ENCODE results near the gene ANGEL1. TPM values are rescaled to one million over a fixed set of nuclear protein-coding genes. Genes with fewer than 3 reads are reported as not detected.
A peak's percentile ranks its signal among the peaks of the same experiment; 100 is the strongest.

ANGEL1 gene
- total RNA-seq, 6 donors from 2014 or later, result 13.8 to 35.6 (median 23.6) TPM

DNA sequence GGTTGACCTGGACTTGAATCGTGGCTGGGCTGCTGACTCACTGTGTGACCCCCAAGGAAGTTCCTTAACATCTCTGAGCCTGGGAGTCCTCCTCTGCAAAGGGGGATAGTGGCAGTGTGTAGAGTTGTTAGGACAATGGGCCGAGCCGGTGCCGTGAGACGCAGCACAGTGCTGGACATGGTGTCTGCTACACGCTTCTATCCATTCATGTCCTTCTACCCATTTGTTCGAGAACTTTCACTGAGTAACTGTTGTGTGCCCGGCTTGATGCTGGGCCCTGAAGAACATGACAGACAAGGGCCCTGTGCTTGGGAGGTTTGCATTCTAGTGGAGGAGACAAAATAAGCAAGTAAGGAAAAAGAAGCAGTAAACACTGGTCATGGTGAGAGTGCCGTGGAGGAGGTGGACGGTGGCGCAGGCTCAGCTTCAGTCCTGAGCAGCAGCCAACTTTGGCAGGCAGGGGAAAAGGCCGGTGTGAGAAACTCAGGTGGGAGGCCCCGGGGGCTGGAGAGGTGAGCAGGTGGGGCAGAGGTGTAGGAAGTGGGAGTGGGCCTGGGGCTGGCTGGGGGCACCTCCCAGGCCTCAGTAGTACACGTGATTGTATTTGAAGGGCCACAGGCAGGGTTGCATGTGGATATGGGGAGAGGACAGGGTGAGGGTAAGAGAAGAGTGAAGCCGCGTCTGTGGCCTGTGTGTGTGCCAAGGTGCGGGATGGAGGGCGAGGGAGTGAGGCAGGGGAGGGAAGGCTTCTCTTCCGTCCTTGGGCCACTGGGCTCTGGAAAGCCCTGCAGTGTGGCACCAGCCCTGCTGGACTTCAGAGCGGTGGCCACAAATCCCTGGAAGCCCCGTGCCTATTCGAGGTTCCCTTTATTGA is 37.6 kb downstream of the ANGEL1 start:
- H3K9me3 ChIP-seq, result no peaks in the 10 kb centered on the region
- ATAC-seq (ENCODE audit: low FRiP score in 2 of 2) (no peak), DNase-seq (peak in 1 of 2 donors; percentile 62)
- H3K27ac ChIP-seq, result peak overlapping the region in 2 of 4 donors; percentile 83 to 89
- WGBS, 2 donors, result 86 to 89% methylated on average over 21 to 22 of the region's 22 CpGs
- TF ChIP-seq POLR2AphosphoS5 (IDR thresholded peaks at IDR 0.05), result no peak
- TF ChIP-seq, protein P1, sequence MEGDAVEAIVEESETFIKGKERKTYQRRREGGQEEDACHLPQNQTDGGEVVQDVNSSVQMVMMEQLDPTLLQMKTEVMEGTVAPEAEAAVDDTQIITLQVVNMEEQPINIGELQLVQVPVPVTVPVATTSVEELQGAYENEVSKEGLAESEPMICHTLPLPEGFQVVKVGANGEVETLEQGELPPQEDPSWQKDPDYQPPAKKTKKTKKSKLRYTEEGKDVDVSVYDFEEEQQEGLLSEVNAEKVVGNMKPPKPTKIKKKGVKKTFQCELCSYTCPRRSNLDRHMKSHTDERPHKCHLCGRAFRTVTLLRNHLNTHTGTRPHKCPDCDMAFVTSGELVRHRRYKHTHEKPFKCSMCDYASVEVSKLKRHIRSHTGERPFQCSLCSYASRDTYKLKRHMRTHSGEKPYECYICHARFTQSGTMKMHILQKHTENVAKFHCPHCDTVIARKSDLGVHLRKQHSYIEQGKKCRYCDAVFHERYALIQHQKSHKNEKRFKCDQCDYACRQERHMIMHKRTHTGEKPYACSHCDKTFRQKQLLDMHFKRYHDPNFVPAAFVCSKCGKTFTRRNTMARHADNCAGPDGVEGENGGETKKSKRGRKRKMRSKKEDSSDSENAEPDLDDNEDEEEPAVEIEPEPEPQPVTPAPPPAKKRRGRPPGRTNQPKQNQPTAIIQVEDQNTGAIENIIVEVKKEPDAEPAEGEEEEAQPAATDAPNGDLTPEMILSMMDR (IDR thresholded peaks at IDR 0.05), result no peak
- TF ChIP-seq EP300 (IDR thresholded peaks at IDR 0.05), result no peak
- TF ChIP-seq POLR2A (IDR thresholded peaks at IDR 0.05), result no peak
- no peaks in the 10 kb centered on the region for H3K27me3 ChIP-seq
- H3K4me1 ChIP-seq, result peaks cover 24 to 35% (median 35%) of the 10 kb centered on the region in 4 donors
- peaks cover 0 to 12% (median 0%) of the 10 kb centered on the region in 4 donors for H3K36me3 ChIP-seq
- H3K4me3 ChIP-seq, result no peak overlapping the region

DNA sequence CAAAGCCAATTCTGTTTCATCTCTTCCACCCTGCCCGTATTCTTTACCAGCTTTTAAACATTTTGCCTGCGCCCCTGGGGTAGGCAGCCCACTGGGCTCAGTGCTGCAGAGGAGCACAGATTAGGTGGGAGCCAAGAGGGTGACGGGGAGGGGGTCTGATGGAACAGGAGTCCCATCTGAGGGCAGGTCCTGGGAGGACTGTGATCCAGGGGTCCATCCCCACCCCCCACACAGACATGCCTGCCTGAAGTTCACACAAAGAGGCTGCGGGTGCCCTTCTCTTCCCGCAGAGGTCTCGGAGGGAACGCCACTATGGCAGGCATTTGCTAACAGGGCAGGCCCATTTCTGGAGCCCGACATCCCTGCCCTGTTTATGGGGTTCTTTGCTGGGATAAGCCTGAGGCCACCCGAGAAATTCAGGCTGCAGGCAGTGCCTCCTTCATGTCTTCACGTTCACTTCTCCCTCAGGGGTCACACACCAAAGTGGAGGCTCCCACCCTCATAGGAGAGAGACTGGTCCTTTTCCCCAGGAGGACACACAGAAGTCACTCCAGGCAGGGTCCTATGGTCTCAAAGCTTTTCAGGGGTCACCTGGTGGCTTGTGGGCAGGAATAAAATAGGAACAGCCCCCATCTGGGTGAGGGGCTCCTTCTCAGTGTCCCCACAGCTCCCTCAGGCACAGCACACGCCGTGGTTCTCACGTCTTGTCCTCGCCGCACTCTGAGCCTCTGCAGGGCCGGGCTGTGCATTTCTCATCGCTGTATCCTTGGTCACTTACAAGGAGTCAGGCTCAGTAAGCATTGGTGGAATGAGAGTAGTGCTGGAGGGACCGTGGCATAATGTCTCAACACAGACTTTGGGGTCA is 38.5 kb downstream of the ANGEL1 start:
- WGBS, 2 donors, result 85 to 87% methylated on average over 14 to 18 of the region's 18 CpGs
- peaks cover 24 to 40% (median 37%) of the 10 kb centered on the region in 4 donors for H3K4me1 ChIP-seq
- ATAC-seq (ENCODE audit: low FRiP score in 2 of 2) (no peak), DNase-seq (no peak)
- H3K27ac ChIP-seq, result peak overlapping the region in 3 of 4 donors; percentile 35 to 89 (median 83)
- H3K4me3 ChIP-seq, result no peak overlapping the region
- no peaks in the 10 kb centered on the region for H3K27me3 ChIP-seq
- TF ChIP-seq, protein P1 (IDR thresholded peaks at IDR 0.05), result no peak
- TF ChIP-seq EP300 (IDR thresholded peaks at IDR 0.05) (no peak), POLR2A (IDR thresholded peaks at IDR 0.05) (no peak), POLR2AphosphoS5 (IDR thresholded peaks at IDR 0.05) (no peak)
- H3K9me3 ChIP-seq, result no peaks in the 10 kb centered on the region
- H3K36me3 ChIP-seq, result peaks cover 0 to 8% (median 0%) of the 10 kb centered on the region in 4 donors

DNA sequence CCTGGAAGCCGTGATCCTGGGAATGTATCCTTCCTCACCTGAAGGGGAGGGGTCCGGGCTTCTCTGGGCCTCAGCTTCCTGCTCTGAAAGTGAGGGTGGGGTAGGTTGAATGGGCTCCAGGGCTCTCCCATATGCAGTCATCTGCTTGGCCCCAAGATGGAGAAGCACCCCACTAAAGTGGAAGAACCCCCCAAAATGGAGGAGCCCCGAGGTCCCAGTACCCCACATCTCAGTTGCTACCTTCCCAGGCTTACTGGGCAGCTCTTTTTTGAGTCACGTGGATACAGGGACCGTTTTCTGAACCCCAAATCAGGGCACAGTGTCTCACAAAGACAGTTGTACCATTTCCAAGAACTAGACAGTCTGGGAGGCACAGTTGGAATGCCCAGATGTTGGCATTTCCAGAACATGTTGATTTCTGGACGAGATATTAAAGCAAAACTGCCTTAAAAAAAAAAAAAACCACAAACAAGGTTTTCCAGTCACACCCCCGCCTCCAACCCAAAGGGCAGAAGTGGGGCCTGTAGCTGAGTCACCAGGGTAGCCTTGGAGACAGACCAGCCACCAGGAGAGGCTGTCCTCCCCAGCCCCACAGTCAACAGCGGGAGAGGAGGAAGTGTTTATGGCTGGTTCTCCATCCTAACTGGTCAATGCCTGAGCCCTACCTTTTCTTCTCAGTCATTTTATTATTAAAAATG is 39.3 kb downstream of the ANGEL1 start:
- peaks cover 0 to 4% (median 0%) of the 10 kb centered on the region in 4 donors for H3K36me3 ChIP-seq
- WGBS, 2 donors, result 28 to 29% methylated on average over 8 of the region's 8 CpGs
- DNase-seq (peak in 1 of 2 donors; percentile 79), ATAC-seq (ENCODE audit: low FRiP score in 2 of 2) (peak; percentile 63 to 89)
- TF ChIP-seq POLR2A (IDR thresholded peaks at IDR 0.05) (no peak), POLR2AphosphoS5 (IDR thresholded peaks at IDR 0.05) (peak in 1 of 2 donors; percentile 41)
- H3K4me3 ChIP-seq, result no peak overlapping the region
- H3K4me1 ChIP-seq, result peaks cover 32 to 48% (median 45%) of the 10 kb centered on the region in 4 donors
- H3K27ac ChIP-seq, result peak overlapping the region; percentile 81 to 89 (median 82)
- no peaks in the 10 kb centered on the region for H3K27me3 ChIP-seq
- H3K9me3 ChIP-seq, result no peaks in the 10 kb centered on the region

DNA sequence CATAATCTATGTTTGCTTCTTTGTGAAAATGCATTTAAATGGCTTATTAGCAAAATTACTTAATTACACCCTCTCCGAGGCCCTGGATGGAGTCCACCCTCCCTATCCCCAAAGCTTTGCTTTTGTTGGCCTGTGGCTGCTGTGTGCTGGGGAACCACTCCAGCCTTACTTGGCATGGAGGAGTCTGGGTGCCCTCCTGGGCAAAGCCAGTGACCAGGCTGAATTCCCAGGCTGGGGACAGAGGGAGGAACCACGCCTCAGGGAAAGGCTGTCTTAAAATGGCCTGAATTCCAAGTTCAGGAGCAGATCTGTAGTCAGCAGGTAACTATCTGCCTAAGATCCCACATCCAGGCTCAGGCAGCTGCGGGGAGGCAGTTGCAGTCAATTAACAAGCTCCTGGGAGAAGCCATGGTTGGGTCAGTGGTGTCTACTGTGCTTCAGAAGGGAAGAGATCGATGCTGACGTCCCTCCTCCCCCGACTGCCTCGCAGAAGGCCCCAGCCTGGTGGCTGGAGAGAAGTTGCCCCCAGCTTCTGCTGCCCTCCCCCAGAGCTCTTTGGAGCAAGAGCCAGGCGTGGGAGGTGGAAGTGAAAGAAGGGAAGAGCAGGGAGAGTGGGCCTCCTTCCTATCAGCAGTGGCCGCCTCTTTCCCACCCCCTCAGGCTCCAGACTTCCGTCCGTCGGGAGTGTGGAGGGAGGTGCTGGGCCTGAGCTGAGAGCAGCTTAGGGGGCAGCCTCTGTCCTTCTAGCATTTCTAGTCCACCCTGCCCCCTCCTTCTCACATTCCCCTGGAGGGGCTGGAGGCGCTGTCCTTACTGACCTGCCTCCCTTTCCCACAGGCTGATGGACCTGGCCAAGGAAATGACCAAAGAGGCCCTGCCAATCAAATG is 40.1 kb downstream of the ANGEL1 start:
- Histone ChIP-seq H3K27ac (peak overlapping the region; percentile 81 to 89 (median 82)), H3K4me3 (no peak overlapping the region), H3K36me3 (peaks cover 0 to 4% (median 0%) of the 10 kb centered on the region in 4 donors), H3K27me3 (no peaks in the 10 kb centered on the region), H3K4me1 (peaks cover 37 to 53% (median 49%) of the 10 kb centered on the region in 4 donors), H3K9me3 (no peaks in the 10 kb centered on the region)
- DNase-seq, result peak in 1 of 2 donors; percentile 56
- ATAC-seq (ENCODE audit: low FRiP score in 2 of 2), result peak; percentile 58 to 68
- TF ChIP-seq POLR2AphosphoS5 (IDR thresholded peaks at IDR 0.05) (peak; percentile 28 to 34), POLR2A (IDR thresholded peaks at IDR 0.05) (peak in 1 of 4 donors; percentile 46), EP300 (IDR thresholded peaks at IDR 0.05) (no peak)
- TF ChIP-seq, protein P1 (IDR thresholded peaks at IDR 0.05), result no peak
- WGBS, 2 donors, result 40 to 54% methylated on average over 8 to 13 of the region's 13 CpGs

All from upper lobe of left lung (tissue), 6 donors.